ENCODE measurements around the gene ZNF385D. TPM values are rescaled to one million over a fixed set of nuclear protein-coding genes. Genes with fewer than 3 reads are reported as not detected.

ZNF385D gene
- total RNA-seq, 1 donor from 2014 or later: 0.10 TPM

DNA sequence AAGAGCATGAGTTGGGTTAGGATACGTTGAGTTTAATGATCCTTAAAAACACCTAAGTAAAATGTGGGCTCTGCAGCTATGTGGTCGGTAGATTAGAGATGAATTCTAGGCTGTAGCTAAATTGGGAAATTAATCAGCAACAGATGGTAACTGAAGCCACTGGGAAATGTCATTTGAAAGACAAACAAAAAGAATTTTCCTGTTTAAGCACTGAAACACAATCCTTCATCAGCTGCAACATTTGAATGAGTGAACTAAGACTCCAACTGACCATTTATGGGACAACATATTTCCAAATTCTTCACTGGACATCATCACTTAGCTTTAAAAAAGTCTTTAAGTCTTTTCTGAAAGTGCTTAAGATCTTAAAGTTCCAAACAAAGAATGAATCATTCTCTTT, 226.9 kb downstream of the ZNF385D start:
- Mint-ChIP-seq H3K9me3 (ENCODE audit: low read depth) (no peaks in the 10 kb centered on the region), H3K36me3 (ENCODE audit: insufficient read depth) (no peaks in the 10 kb centered on the region), H3K27ac (no peak overlapping the region), H3K4me1 (ENCODE audit: low read depth) (no peaks in the 10 kb centered on the region), H3K4me3 (ENCODE audit: low read depth) (no peak overlapping the region), H3K27me3 (no peaks in the 10 kb centered on the region)
- DNase-seq (ENCODE audit: low spot score, unreplicated experiment): no peak
- TF ChIP-seq, protein P1, sequence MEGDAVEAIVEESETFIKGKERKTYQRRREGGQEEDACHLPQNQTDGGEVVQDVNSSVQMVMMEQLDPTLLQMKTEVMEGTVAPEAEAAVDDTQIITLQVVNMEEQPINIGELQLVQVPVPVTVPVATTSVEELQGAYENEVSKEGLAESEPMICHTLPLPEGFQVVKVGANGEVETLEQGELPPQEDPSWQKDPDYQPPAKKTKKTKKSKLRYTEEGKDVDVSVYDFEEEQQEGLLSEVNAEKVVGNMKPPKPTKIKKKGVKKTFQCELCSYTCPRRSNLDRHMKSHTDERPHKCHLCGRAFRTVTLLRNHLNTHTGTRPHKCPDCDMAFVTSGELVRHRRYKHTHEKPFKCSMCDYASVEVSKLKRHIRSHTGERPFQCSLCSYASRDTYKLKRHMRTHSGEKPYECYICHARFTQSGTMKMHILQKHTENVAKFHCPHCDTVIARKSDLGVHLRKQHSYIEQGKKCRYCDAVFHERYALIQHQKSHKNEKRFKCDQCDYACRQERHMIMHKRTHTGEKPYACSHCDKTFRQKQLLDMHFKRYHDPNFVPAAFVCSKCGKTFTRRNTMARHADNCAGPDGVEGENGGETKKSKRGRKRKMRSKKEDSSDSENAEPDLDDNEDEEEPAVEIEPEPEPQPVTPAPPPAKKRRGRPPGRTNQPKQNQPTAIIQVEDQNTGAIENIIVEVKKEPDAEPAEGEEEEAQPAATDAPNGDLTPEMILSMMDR (IDR thresholded peaks at IDR 0.05; ENCODE audit: unreplicated experiment): no peak

DNA sequence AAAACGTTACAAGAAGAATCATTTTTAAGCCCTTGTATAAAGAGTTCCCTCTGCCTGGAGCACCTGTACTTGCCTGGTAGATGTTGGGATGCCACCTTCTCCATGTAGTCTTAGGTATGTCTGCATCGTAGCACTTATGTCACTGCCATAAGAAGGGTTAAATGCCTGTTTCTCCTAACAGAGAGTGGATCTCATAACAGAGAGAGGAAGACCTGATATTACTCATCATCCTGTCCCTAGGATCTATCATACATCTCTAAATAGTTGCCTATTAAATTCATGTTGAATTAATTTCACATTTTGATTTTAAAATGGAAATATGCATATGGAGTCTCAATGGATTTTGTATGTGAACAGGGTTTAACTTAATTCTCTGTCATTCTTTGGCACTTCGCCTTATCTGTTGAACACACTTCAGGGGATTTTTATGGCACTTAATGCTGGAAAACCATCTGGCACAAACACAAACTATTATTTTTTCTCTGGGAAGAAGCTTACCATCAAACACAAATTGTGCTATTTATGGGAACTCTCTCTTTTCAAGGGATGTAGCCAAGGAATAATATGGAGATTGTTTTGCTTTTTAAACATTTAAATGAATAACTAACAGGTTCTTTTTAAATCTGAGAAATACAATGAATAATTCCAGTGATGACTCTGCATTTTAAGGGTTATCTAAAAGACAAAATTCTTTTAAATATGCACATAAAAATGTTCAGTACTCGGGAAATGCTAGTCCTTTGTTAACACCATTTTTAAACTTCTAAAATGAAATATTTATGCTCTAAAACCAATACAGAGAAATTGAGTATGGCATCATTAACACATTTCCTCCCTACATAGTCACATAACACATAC, 230.7 kb downstream of the ZNF385D start:
- Mint-ChIP-seq H3K27ac (no peak overlapping the region), H3K9me3 (ENCODE audit: low read depth) (no peaks in the 10 kb centered on the region), H3K27me3 (no peaks in the 10 kb centered on the region), H3K4me1 (ENCODE audit: low read depth) (no peaks in the 10 kb centered on the region), H3K4me3 (ENCODE audit: low read depth) (no peak overlapping the region), H3K36me3 (ENCODE audit: insufficient read depth) (no peaks in the 10 kb centered on the region)
- DNase-seq (ENCODE audit: low spot score, unreplicated experiment): no peak
- TF ChIP-seq, protein P1 (IDR thresholded peaks at IDR 0.05; ENCODE audit: unreplicated experiment): no peak

DNA sequence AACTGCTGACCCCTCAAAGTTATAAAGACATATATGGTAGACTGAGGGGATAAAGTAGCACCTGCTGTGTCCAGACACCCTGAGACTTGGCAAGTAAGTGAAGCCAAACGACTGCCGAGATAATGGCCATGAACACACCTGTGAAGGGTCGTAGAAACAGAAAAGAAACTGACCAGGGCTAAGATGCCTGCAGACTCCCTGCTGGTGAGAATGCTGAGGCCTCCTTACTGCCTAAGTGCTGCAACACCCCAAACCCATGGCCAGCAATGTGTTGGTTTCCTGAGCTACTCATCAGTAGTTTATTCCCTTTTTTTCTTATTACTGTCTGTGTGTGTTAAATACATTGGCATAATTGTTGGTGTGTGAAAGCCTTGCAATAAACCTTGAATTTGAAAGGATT, 233.8 kb downstream of the ZNF385D start:
- TF ChIP-seq, protein P1 (IDR thresholded peaks at IDR 0.05; ENCODE audit: unreplicated experiment): no peak
- no peak overlapping the region for H3K27ac Mint-ChIP-seq
- no peak for DNase-seq (ENCODE audit: low spot score, unreplicated experiment)
- no peak overlapping the region for H3K4me3 Mint-ChIP-seq (ENCODE audit: low read depth)
- H3K9me3 Mint-ChIP-seq (ENCODE audit: low read depth): no peaks in the 10 kb centered on the region
- H3K4me1 Mint-ChIP-seq (ENCODE audit: low read depth): no peaks in the 10 kb centered on the region
- no peaks in the 10 kb centered on the region for H3K36me3 Mint-ChIP-seq (ENCODE audit: insufficient read depth)
- no peaks in the 10 kb centered on the region for H3K27me3 Mint-ChIP-seq

DNA sequence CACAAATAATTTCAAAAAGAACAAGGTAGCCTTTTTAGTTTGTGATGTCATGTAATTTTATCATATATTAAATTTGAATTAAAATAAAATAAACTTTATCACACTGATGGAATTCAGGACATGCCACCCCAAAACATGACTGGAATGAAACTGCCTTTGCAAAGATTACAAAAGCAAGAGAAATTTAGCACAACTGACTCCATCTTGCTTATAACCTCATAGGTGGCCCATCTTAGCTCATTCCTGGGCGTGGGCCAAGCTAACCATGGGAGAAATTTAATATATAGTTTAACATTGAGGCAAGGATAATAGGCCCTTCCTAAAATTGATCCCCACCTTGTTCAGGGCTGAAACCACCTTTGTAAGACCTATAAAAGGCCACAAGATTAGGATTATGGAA, 235.6 kb downstream of the ZNF385D start:
- no peak overlapping the region for H3K4me3 Mint-ChIP-seq (ENCODE audit: low read depth)
- H3K27me3 Mint-ChIP-seq: no peaks in the 10 kb centered on the region
- H3K9me3 Mint-ChIP-seq (ENCODE audit: low read depth): no peaks in the 10 kb centered on the region
- TF ChIP-seq, protein P1 (IDR thresholded peaks at IDR 0.05; ENCODE audit: unreplicated experiment): no peak
- H3K36me3 Mint-ChIP-seq (ENCODE audit: insufficient read depth): no peaks in the 10 kb centered on the region
- H3K27ac Mint-ChIP-seq: no peak overlapping the region
- DNase-seq (ENCODE audit: low spot score, unreplicated experiment): no peak
- no peaks in the 10 kb centered on the region for H3K4me1 Mint-ChIP-seq (ENCODE audit: low read depth)

DNA sequence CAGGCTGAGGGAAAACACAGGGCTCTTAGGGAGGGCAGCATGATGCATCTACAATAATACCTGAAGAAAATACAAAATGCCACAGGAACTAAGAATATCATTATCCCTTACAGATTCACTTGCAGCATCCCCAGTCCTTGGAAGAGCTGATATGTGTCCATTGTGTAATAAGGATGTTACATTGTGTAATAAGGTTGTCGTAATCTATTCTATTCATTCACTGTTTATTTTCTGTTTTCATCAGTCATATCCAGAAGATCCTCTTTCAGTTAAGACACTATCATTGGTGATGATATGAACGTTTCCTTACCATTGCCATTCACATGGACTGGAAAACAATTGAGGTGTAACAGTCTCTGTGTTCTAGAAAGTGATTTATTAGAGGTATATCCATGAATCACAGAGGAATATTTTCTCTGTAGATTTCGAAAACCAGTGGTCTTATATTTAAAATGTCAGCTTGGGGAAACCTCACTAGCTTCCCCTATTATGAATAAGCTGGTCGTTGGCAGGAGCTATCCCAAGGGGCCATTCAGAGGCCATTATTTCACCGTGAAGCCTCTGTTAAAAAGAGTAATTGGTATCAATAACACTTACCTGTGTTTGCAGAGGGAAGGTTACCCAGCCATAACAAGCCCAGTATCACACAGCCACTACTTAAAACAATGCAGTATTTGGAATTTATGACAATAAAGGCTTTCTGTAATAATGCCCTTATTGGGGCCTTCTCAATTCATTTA, 241.1 kb downstream of the ZNF385D start:
- TF ChIP-seq, protein P1 (IDR thresholded peaks at IDR 0.05; ENCODE audit: unreplicated experiment): no peak
- Mint-ChIP-seq H3K27ac (no peak overlapping the region), H3K4me3 (ENCODE audit: low read depth) (no peak overlapping the region), H3K36me3 (ENCODE audit: insufficient read depth) (no peaks in the 10 kb centered on the region), H3K4me1 (ENCODE audit: low read depth) (no peaks in the 10 kb centered on the region), H3K9me3 (ENCODE audit: low read depth) (no peaks in the 10 kb centered on the region), H3K27me3 (no peaks in the 10 kb centered on the region)
- no peak for DNase-seq (ENCODE audit: low spot score, unreplicated experiment)

All from progenitor cell of endocrine pancreas (in vitro differentiated cells).